Spinal cord (tissue), 4 donors: ENCODE data around the gene MED14. TPM values are rescaled to one million over a fixed set of nuclear protein-coding genes. Genes with fewer than 3 reads are reported as not detected.

Experiments used
- polyA plus RNA-seq, 2 donors: library from polyadenylated mRNA; unstranded; fragments of 120-200 nt; gene quantifications; one replicate each; pipeline ENCODE4 v1.2.1, GENCODE V29; 2013; ENCODE audit not compliant: insufficient read length in 2 of 2
- total RNA-seq, 2 donors: library from RNA; depleted of rRNA in 1 of 2; stranded (reverse); fragments of 120-200 nt in 1 of 2; fragments of >200 nt in 1 of 2; gene quantifications; one replicate each; pipeline versions ENCODE4 v1.2.3 to v1.2.4, GENCODE V29; 2013 to 2014

Gene MED14
- total and polyA plus RNA-seq, 4 donors: 24.9 to 47.9 (median 38.5) TPM

Other genes starting within 250 kb of the MED14 start
- 100 to 1,000 TPM; 138 to 206 TPM for gene ATP6AP2, start 154.6 kb downstream of the MED14 start, total RNA-seq
- 100 to 1,000 TPM; 194 to 214 TPM for gene ATP6AP2, start 154.6 kb downstream of the MED14 start, polyA plus RNA-seq
- gene MPC1L, start 112.1 kb downstream of the MED14 start, total RNA-seq: not detected
- not detected for gene MPC1L, start 112.1 kb downstream of the MED14 start, polyA plus RNA-seq
- 10 to 100 TPM; 10.5 to 12.0 TPM for gene CXorf38, start 88.0 kb downstream of the MED14 start, total RNA-seq
- 1 to 10 TPM; 7.2 to 9.0 TPM for gene CXorf38, start 88.0 kb downstream of the MED14 start, polyA plus RNA-seq